IPS-20b (cell line): ENCODE measurements around the gene GPR152.
"Not testable (repeated sequence)": the region's sequence is repeated elsewhere in the genome, so short reads cannot be mapped to it uniquely, and the experiment has no call there.

Source experiments
- H3K27ac ChIP-seq: one replicate; pipeline ENCODE4 v1.5.1; 2013; ENCODE audit warnings: low read length
- H3K27me3 ChIP-seq: 2 replicates; pipeline ENCODE4 v1.6.1; 2013; ENCODE audit warnings: mild to moderate bottlenecking, low read length, inconsistent platforms; ENCODE audit not compliant: insufficient read depth
- H3K36me3 ChIP-seq: 2 replicates; pipeline ENCODE4 v1.6.1; 2013; ENCODE audit warnings: low read depth, mild to moderate bottlenecking, inconsistent platforms, low read length, moderate library complexity; ENCODE audit not compliant: insufficient read depth
- H3K4me1 ChIP-seq: 2 replicates; pipeline ENCODE4 v1.6.1; 2013; ENCODE audit warnings: mild to moderate bottlenecking, control low read depth, inconsistent platforms, low read length, moderate library complexity; ENCODE audit not compliant: insufficient read depth
- H3K4me3 ChIP-seq: 2 replicates; pipeline ENCODE4 v1.5.1; 2013; ENCODE audit warnings: mild to moderate bottlenecking, low read length, inconsistent platforms
- H3K9ac ChIP-seq: 2 replicates; pipeline ENCODE4 v1.6.1; 2013; ENCODE audit warnings: low read depth, mild to moderate bottlenecking, inconsistent platforms, low read length, moderate library complexity
- H3K9me3 ChIP-seq: 2 replicates; pipeline ENCODE4 v1.6.1; 2013; ENCODE audit warnings: mild to moderate bottlenecking, low read depth, low read length, inconsistent platforms; ENCODE audit not compliant: insufficient read depth

The GPR152 gene

DNA sequence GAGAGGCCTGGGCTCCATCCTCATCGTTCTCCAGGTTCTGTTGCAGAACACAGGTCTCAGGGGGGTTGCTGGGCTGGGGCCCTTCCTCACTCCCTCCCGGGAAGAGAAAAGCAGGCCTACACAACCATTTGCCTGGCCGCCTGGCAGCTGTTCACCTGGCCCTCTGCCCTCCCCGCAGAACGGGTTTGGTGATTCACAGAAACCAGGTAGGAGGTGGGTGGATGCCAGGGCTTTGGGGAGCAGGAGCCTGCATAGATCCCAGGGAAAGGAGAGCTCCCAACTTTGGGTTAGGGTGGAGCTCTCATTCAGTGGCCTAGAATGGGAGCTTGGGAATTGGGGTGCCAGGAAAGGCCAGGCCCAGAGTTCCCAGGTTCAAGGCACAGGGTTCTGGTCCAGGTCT is 15.5 kb upstream of the GPR152 start:
- no peaks in the 10 kb centered on the region; the same call in 1 of the 2 replicates for H3K27me3 ChIP-seq
- H3K9ac ChIP-seq = peak overlapping the region; percentile 64; the same call in 1 of the 2 replicates
- H3K27ac ChIP-seq = no peak overlapping the region
- H3K9me3 ChIP-seq = no peaks in the 10 kb centered on the region
- peaks cover 11% of the 10 kb centered on the region for H3K4me1 ChIP-seq
- H3K36me3 ChIP-seq = no peaks in the 10 kb centered on the region
- H3K4me3 ChIP-seq = peak overlapping the region; percentile 69

DNA sequence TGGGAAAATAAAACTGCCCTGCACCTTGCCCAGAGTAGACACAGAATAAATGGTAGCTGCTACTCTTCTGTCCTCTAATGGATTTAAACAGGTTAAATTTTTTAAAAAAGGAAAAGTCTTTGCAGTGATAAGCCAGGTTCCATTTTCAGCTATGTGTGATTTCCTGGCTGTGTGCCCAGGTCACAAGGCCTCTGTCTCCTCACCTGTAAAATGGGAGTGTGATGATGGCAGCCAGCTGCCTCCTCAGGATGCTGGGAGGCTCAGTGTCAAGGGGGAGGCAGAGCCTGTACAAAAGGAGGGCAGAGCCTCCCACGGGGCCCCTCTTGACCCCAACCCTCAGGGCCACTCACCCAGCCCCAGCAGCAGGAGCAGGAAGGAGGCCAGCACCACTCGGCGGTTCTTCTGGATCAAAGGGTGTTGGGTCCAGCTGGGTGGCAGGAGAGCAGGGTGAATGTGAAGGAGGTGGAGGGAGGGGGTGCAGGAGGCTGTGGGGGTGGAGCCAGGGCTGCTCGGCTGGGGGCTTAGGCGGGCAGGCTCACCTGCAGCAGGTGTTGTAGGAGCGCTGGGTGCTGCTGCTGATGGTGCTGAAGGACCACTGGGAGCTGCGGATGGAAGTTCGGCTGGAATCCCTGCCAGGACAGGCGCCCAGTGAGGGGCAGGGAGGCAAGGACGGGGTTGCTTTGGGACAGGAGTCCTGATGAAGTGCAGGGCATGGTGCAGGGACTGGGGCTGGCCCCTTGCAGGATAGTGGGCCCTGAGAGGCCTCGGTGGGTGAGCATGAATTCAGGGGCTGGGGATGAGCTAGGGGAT is 14.6 kb upstream of the GPR152 start:
- Histone ChIP-seq H3K4me3 (no peak overlapping the region), H3K27me3 (no peaks in the 10 kb centered on the region; the same call in 1 of the 2 replicates), H3K4me1 (peaks cover 11% of the 10 kb centered on the region), H3K9ac (peak overlapping the region; percentile 27; the same call in 1 of the 2 replicates), H3K9me3 (no peaks in the 10 kb centered on the region), H3K36me3 (no peaks in the 10 kb centered on the region), H3K27ac (no peak overlapping the region)

DNA sequence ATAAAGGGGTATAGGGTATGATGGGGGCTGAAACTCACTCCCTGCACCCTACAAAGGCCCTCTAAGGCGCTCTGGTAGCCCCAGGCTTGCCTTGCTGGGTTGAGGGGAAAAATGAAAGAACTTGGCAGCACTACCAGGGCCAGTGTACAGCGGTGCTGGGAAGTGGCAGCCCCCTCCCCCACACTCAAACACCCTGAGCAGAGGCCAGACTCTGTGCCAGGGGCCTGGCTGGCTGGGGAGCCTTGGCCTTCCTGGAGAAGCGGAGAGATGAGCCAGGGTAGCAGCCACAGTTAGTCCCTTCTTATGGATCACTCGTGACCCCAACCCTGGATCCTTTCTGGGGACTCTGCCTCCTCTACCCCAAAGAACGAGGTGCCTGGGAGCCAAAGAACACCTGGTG is 13.8 kb upstream of the GPR152 start:
- H3K9me3 ChIP-seq = no peaks in the 10 kb centered on the region
- H3K9ac ChIP-seq = no peak overlapping the region
- no peaks in the 10 kb centered on the region for H3K36me3 ChIP-seq
- no peak overlapping the region for H3K27ac ChIP-seq
- H3K27me3 ChIP-seq = no peaks in the 10 kb centered on the region; the same call in 1 of the 2 replicates
- H3K4me3 ChIP-seq = no peak overlapping the region
- H3K4me1 ChIP-seq = peaks cover 11% of the 10 kb centered on the region

DNA sequence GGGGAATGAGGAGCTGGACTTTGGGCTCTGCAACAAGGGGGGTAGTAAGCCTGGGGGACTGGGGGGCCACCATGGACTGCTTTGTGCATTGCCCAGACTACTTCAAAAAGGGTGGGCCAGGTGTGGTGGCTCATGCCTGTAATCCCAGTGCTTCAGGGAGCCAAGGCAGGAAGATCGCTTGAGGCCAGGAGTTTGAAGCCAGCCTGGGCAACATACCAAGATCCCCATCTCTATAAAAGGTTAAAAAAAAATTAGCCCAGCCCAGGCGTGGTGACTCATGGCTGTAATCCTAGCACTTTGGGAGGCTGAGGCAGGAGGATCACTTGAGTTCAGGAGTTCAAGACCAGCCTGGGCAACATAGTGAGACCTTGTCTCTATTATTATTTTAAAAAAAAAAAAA is 13.0 kb upstream of the GPR152 start:
- H3K27ac ChIP-seq = peak overlapping the region; percentile 94

DNA sequence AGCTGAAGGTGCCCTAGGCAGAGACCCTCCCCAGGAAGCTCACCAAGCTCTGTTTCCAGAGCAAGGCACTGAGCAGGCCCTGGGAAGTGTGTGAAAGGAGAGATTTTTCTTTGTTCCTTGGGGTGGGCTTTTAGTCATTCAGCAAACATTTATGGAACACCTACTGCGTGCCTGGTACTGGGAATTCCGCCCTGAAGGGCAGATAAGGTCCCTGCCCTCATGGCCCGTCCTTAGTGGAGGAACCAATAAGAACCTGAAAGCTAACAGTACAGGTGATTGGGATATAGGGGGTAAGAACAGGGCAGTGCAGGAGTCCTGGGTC is 12.6 kb upstream of the GPR152 start:
- Histone ChIP-seq H3K4me3 (peak overlapping the region; percentile 95), H3K36me3 (no peaks in the 10 kb centered on the region), H3K9me3 (no peaks in the 10 kb centered on the region), H3K9ac (peak overlapping the region; percentile 96; the same call in 1 of the 2 replicates), H3K27me3 (no peaks in the 10 kb centered on the region; the same call in 1 of the 2 replicates), H3K4me1 (peaks cover 11% of the 10 kb centered on the region), H3K27ac (peak overlapping the region; percentile 94)

More for the DNA sequence above, 13.0 kb upstream of the GPR152 start:
- not testable (repeated sequence) for H3K36me3 ChIP-seq, H3K9me3 ChIP-seq, H3K27me3 ChIP-seq
- peak overlapping the region; percentile 95 for H3K4me3 ChIP-seq
- peak overlapping the region; percentile 96; the same call in 1 of the 2 replicates for H3K9ac ChIP-seq
- peaks cover 11% of the 10 kb centered on the region for H3K4me1 ChIP-seq

DNA sequence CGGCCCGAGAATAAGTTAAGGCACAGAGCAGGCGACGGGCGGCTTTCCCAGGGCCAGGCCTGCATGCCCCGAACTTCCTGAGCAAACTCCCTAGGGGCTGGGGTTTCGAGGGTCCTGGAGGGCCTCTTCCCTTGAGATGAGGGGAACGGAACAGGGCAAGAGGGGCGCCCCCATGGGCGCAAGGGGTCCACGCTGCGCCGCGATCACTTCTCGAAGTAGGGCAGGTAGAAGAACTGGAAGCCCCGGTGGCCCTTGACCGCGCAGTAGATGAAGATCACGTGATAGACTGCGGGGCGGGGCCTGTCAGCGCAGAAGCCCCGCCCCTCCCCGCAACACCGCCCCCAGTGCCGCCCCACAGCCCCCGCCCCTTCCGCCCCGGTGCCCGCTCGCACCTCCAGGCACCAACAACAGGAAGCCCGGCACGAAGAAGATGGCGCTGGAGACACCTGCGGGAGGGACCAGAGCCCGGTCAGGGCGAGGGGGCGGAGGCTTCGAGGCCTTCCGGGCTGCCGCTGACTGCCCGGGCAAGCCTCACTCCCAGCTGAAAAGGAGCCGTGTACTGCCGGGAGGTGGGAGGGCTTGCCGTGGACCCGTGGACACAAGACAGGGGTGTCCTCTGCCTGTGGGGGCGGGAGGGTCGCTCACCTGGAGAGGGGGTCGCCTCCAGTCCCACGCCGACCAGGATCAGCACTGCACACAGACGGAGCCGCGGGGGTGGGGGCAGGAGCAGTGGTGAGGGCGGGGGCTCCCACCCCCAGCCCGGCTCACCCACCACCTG is 12.1 kb upstream of the GPR152 start:
- Histone ChIP-seq H3K4me3 (peak overlapping the region; percentile 95), H3K36me3 (no peaks in the 10 kb centered on the region), H3K9me3 (no peaks in the 10 kb centered on the region), H3K4me1 (peaks cover 11% of the 10 kb centered on the region), H3K27ac (peak overlapping the region; percentile 94), H3K9ac (peak overlapping the region; percentile 96), H3K27me3 (no peaks in the 10 kb centered on the region; the same call in 1 of the 2 replicates)

DNA sequence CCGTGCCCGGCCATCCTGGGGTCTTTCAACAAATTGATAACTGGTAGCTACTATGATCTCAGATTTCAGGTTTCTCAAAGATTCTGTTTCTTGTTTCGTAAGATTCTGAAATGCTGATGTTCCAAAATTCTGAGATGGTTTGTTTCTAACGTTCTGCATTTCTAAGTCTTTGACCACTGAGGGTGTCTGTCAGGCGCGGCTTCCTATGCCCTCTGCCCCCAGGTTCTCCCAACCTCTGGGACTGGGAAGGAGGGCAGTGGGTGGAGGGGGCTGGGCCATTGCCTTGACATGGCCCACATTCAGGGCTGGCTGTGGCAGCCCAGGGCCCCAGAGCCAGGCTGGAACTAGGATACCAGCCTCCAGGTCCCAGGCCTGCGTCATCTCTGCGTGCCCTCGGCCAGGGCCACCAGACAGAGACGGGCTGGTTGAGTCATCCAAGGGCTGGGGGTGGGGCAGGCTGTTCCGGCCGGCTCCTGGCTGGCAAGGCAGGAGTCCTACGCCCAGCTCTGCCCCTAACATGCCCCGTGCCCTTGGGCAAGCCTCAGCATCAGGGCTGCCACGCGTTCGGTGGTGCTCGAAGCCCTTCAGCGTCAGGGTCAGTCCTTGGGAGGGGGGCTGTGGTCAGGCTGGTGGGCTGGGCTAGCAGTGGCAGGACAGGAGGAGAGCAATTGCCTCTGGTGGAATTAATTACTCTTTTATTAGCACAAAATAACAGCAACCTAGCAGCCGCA is 11.3 kb upstream of the GPR152 start:
- Histone ChIP-seq H3K4me3 (peak overlapping the region; percentile 95; the same call in 1 of the 2 replicates), H3K36me3 (no peaks in the 10 kb centered on the region), H3K9ac (peak overlapping the region; percentile 66; the same call in 1 of the 2 replicates), H3K9me3 (no peaks in the 10 kb centered on the region), H3K27ac (no peak overlapping the region), H3K4me1 (peaks cover 11% of the 10 kb centered on the region), H3K27me3 (no peaks in the 10 kb centered on the region; the same call in 1 of the 2 replicates)

DNA sequence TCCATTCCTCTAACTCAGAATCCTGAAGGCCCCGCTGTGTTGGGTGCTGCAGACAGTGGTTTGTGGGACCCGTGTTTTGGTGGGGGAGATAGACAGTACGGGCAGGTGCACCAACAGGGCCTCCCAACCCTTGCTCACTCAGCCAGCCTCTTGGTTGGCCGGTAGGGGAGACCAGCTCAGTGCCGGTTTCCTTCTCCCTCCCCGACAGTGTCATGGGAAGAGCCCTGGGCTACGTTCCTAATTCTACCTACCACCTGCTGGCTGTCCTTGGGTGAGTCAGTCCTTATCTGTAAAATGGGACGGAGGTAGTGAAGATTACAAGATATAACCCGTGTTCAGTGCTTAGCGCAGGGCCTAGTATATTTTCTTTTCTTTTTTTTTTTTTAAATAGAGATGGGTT is 10.7 kb upstream of the GPR152 start:
- Histone ChIP-seq H3K4me1 (peaks cover 8% of the 10 kb centered on the region), H3K4me3 (no peak overlapping the region), H3K9me3 (no peaks in the 10 kb centered on the region), H3K36me3 (no peaks in the 10 kb centered on the region), H3K27me3 (no peaks in the 10 kb centered on the region; the same call in 1 of the 2 replicates), H3K27ac (no peak overlapping the region), H3K9ac (no peak overlapping the region)

DNA sequence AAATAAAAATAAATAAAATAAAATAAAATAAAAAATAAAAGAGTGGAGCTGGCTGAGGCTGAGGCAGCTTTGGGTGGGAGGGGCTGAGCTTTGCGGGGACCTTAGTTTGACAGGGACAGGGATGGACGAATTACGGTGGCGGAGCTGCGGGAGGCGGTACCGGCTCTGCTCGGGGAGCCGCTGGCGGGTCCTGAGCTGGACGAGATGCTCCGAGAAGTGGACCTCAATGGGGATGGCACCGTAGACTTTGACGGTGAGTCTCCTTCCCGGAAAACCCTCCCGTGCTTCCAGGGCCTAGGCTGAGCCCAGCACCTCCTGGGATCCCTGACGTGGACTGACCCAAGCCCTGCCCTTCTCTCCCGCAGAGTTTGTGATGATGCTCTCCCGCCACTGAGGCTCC is 5.7 kb upstream of the GPR152 start:
- Histone ChIP-seq H3K36me3 (no peaks in the 10 kb centered on the region), H3K4me1 (no peaks in the 10 kb centered on the region), H3K4me3 (no peak overlapping the region), H3K27ac (no peak overlapping the region), H3K9ac (no peak overlapping the region), H3K27me3 (no peaks in the 10 kb centered on the region; the same call in 1 of the 2 replicates), H3K9me3 (no peaks in the 10 kb centered on the region)

DNA sequence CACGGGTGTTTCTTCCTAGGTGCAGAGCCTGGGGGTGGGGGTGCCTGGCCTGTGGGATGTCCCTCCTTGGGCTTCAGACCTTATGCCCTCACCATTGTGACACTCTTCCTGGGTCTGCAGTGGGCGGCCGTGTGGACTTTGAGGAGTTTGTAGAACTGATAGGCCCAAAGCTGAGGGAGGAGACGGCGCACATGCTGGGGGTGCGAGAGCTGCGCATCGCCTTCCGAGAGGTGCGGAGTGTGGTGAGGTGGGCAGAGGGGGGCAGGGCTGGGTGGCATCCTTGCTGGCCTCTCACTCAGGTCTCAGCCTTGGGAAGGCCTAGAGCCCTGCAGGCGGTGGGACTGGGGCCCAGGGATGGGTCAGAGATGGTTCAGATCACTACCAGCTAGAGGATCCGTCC is 4.9 kb upstream of the GPR152 start:
- no peak overlapping the region for H3K9ac ChIP-seq
- no peaks in the 10 kb centered on the region; the same call in 1 of the 2 replicates for H3K27me3 ChIP-seq
- no peak overlapping the region for H3K4me3 ChIP-seq
- H3K27ac ChIP-seq = no peak overlapping the region
- no peaks in the 10 kb centered on the region for H3K9me3 ChIP-seq
- no peaks in the 10 kb centered on the region for H3K36me3 ChIP-seq
- no peaks in the 10 kb centered on the region for H3K4me1 ChIP-seq

DNA sequence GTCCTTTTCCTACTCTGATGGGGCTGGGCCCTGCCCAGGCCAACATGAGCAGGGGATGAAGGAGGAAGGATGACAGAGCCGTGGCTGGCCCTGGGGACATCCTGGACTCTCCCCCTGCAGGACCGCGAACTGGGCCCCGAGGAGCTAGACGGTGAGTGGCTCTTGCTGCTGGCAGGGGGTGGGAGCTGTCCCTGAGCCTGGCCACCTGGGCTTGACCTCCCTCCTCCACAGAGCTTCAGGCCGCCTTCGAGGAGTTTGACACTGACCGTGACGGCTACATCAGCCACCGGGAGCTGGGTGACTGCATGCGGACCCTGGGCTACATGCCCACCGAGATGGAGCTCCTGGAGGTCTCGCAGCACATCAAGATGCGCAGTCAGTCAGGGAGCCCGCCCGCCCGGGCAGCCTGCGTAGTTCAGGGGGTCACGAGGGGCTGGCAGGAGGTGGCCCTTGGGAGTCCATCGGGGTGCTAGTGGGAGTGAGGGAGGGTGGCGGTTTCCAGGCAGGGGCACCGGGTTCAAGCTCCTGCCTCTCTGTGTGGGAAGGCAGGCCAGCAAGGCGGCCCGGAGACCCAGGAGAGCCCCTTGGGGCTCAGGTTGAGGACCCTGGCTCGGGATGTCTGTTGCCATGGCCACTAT is 3.7 kb upstream of the GPR152 start:
- Histone ChIP-seq H3K4me3 (no peak overlapping the region), H3K36me3 (no peaks in the 10 kb centered on the region), H3K4me1 (no peaks in the 10 kb centered on the region), H3K27ac (no peak overlapping the region), H3K9ac (no peak overlapping the region; the same call in 1 of the 2 replicates), H3K9me3 (no peaks in the 10 kb centered on the region), H3K27me3 (no peaks in the 10 kb centered on the region; the same call in 1 of the 2 replicates)
